H9 (cell line): ENCODE data around the gene ANKRD29. TPM values are rescaled to one million over a fixed set of nuclear protein-coding genes. Genes with fewer than 3 reads are reported as not detected.

Source experiments
- DNase-seq: peaks from one replicate; pipeline ENCODE4 v3.0.0-alpha.2; 2017
- H2AFZ ChIP-seq: one replicate; pipeline ENCODE4 v1.6.1; 2013; ENCODE audit warnings: mild to moderate bottlenecking, low read length, control low read depth, moderate library complexity
- H2AK5ac ChIP-seq: 2 replicates; pipeline ENCODE4 v1.6.1; 2013; ENCODE audit warnings: low read length, control low read depth, mixed read lengths; ENCODE audit not compliant: insufficient read length
- H2BK120ac ChIP-seq: one replicate; pipeline ENCODE4 v1.6.1; 2013; ENCODE audit warnings: low read depth, mild to moderate bottlenecking, low read length, control low read depth, inconsistent platforms; ENCODE audit not compliant: poor library complexity, severe bottlenecking
- H2BK12ac ChIP-seq: 2 replicates; pipeline ENCODE4 v1.6.1; 2013; ENCODE audit warnings: low read length, control low read depth, mixed read lengths, low read depth; ENCODE audit not compliant: insufficient read length
- H2BK15ac ChIP-seq: 2 replicates; pipeline ENCODE4 v1.6.1; 2013; ENCODE audit warnings: low read depth, low read length, control low read depth
- H2BK20ac ChIP-seq: one replicate; pipeline ENCODE4 v1.6.1; 2013; ENCODE audit warnings: low read depth, mild to moderate bottlenecking, low read length, control low read depth, inconsistent platforms; ENCODE audit not compliant: poor library complexity, severe bottlenecking
- H2BK5ac ChIP-seq: 2 replicates; pipeline ENCODE4 v1.6.1; 2013; ENCODE audit warnings: low read length, control low read depth, mixed read lengths; ENCODE audit not compliant: insufficient read length
- H3K14ac ChIP-seq: 2 replicates; pipeline ENCODE4 v1.6.1; 2013; ENCODE audit warnings: low read length, control low read depth; ENCODE audit not compliant: insufficient read depth
- H3K18ac ChIP-seq: 2 replicates; pipeline ENCODE4 v1.6.1; 2013; ENCODE audit warnings: low read depth, mild to moderate bottlenecking, mixed read lengths, low read length, control low read depth; ENCODE audit not compliant: insufficient read length
- H3K23ac ChIP-seq: 2 replicates; pipeline ENCODE4 v1.6.1; 2013; ENCODE audit warnings: low read length, control low read depth, mixed read lengths, low read depth; ENCODE audit not compliant: insufficient read length
- H3K23me2 ChIP-seq: 2 replicates; pipeline ENCODE4 v1.6.1; 2013; ENCODE audit warnings: low read depth, mild to moderate bottlenecking, mixed read lengths, low read length, control low read depth; ENCODE audit not compliant: insufficient read length, poor library complexity, severe bottlenecking
- H3K27ac ChIP-seq: 2 replicates; pipeline ENCODE4 v1.5.1; 2013; ENCODE audit warnings: low read length, control low read depth, mixed read lengths, low read depth; ENCODE audit not compliant: insufficient read length
- H3K27me3 ChIP-seq: 2 replicates; pipeline ENCODE4 v1.6.1; 2013; ENCODE audit warnings: low read length, control low read depth, inconsistent platforms; ENCODE audit not compliant: insufficient read depth
- H3K4ac ChIP-seq: 2 replicates; pipeline ENCODE4 v1.6.1; 2013; ENCODE audit warnings: low read depth, mild to moderate bottlenecking, control low read depth, inconsistent platforms, low read length, moderate library complexity
- H3K4me1 ChIP-seq: 2 replicates; pipeline ENCODE4 v1.6.1; 2013; ENCODE audit warnings: low read length, control low read depth, inconsistent platforms; ENCODE audit not compliant: insufficient read depth
- H3K4me2 ChIP-seq: 2 replicates; pipeline ENCODE4 v1.6.1; 2013; ENCODE audit warnings: low read length, control low read depth, mixed read lengths; ENCODE audit not compliant: insufficient read length, insufficient read depth
- H3K56ac ChIP-seq: 2 replicates; pipeline ENCODE4 v1.6.1; 2013; ENCODE audit warnings: low read depth, mild to moderate bottlenecking, mixed read lengths, low read length, control low read depth; ENCODE audit not compliant: insufficient read length
- H3K79me1 ChIP-seq: 2 replicates; pipeline ENCODE4 v1.6.1; 2013; ENCODE audit warnings: low read depth, mild to moderate bottlenecking, moderate library complexity, low read length, control low read depth, inconsistent platforms; ENCODE audit not compliant: insufficient read depth, poor library complexity, severe bottlenecking
- H3K79me2 ChIP-seq: 2 replicates; pipeline ENCODE4 v1.6.1; 2013; ENCODE audit warnings: low read length, control low read depth, inconsistent platforms; ENCODE audit not compliant: insufficient read depth
- H3K9ac ChIP-seq: 2 replicates; pipeline ENCODE4 v1.6.1; 2013; ENCODE audit warnings: low read length, control low read depth, mixed read lengths; ENCODE audit not compliant: insufficient read length; ENCODE audit errors: extremely low read depth
- H3K9me3 ChIP-seq: one replicate; pipeline ENCODE4 v1.6.1; 2013; ENCODE audit warnings: low read depth, low read length, inconsistent platforms; ENCODE audit not compliant: control insufficient read depth
- H3T11ph ChIP-seq: one replicate; pipeline ENCODE4 v1.6.1; 2013; ENCODE audit warnings: mild to moderate bottlenecking, low read length, control low read depth, inconsistent platforms
- H4K20me1 ChIP-seq: one replicate; pipeline ENCODE4 v1.6.1; 2013; ENCODE audit not compliant: control insufficient read depth, insufficient read length, insufficient read depth
- H4K5ac ChIP-seq: 2 replicates; pipeline ENCODE4 v1.6.1; 2013; ENCODE audit warnings: low read depth, mild to moderate bottlenecking, mixed read lengths, low read length, control low read depth; ENCODE audit not compliant: insufficient read length
- H4K8ac ChIP-seq: replicated peaks from 2 replicates; pipeline ENCODE4 v1.6.1; 2013; ENCODE audit warnings: low read length, control low read depth, mixed read lengths, low read depth; ENCODE audit not compliant: insufficient read length
- H4K91ac ChIP-seq: 2 replicates; pipeline ENCODE4 v1.6.1; 2013; ENCODE audit warnings: low read depth, mild to moderate bottlenecking, moderate library complexity, mixed read lengths, low read length, control low read depth; ENCODE audit not compliant: insufficient read length
- H3K27ac Mint-ChIP-seq, 3 experiments: 2 replicates in 2 of 3; 3 replicates in 1 of 3; pipeline ENCODE4 v1.8.0; 2020 to 2021; ENCODE audit warnings: mixed read lengths in 3 of 3, mild to moderate bottlenecking in 1 of 3, moderate library complexity in 1 of 3
- H3K27me3 Mint-ChIP-seq: 2 replicates; pipeline ENCODE4 v1.8.0; 2021; ENCODE audit warnings: low read depth, mild to moderate bottlenecking, moderate library complexity, mixed read lengths
- H3K36me3 Mint-ChIP-seq, 3 experiments: 2 replicates in 2 of 3; 3 replicates in 1 of 3; pipeline ENCODE4 v1.8.0; 2020 to 2021; ENCODE audit warnings: low read depth in 3 of 3, mixed read lengths in 3 of 3; ENCODE audit not compliant: insufficient read depth in 1 of 3
- H3K4me1 Mint-ChIP-seq, 2 experiments: 2 replicates each; pipeline ENCODE4 v1.8.0; 2020; ENCODE audit warnings: mixed read lengths in 2 of 2
- H3K4me3 Mint-ChIP-seq, 2 experiments: 2 replicates in 1 of 2; 3 replicates in 1 of 2; pipeline ENCODE4 v1.8.0; 2020 to 2021; ENCODE audit warnings: mild to moderate bottlenecking in 2 of 2, mixed read lengths in 2 of 2, moderate library complexity in 1 of 2
- H3K9me3 Mint-ChIP-seq, 2 experiments: 2 replicates in 1 of 2; 3 replicates in 1 of 2; pipeline ENCODE4 v1.8.0; 2020; ENCODE audit warnings: mild to moderate bottlenecking in 2 of 2, mixed read lengths in 2 of 2, moderate library complexity in 1 of 2
- WGBS: extraction: QIAGEN DNeasy Blood & Tissue Kit; methylation state at CpG from one replicate; pipeline ENCODE4 v1.1.7; 2013; ENCODE audit warnings: missing lambda C conversion rate, low lambda C conversion rate, mixed read lengths; ENCODE audit not compliant: insufficient read length; ENCODE audit errors: extremely low coverage; 5-methylcytosine and 5-hydroxymethylcytosine counted together
- total RNA-seq: library from RNA; stranded (reverse); gene quantifications from 2 replicates; pipeline ENCODE4 v1.2.1, GENCODE V29; 2021
- TF ChIP-seq, protein P1 (sequence below): fragments of 200-600 bp; sonication (generic); conservative IDR thresholded peaks from 3 replicates; pipeline ENCODE4 v1.8.0; 2021; ENCODE audit warnings: antibody characterized with exemption, mild to moderate bottlenecking

ANKRD29 gene
- total RNA-seq, 1 experiment from 2014 or later: 2.1 TPM

DNA sequence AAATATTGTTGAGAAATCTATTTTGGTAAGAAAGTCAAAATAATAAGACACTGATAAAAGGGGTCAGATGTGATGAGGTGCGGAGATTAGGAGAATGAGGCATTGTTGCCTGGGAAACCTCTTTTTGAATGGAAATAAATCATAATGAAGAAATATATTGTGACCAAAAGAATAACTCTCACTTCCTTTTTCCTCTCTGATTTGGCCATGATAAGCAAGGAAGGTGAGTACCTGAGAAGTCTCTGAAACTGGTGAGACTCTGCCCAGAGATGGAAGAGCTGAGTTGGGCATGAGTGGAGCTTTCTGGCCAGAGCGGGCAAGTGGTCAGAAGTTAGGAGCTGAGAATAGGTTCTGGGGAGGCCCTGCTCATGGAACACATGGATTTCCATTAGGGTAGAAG is 38.3 kb upstream of the ANKRD29 start:
- H3K23ac ChIP-seq: no peak overlapping the region
- TF ChIP-seq, protein P1, sequence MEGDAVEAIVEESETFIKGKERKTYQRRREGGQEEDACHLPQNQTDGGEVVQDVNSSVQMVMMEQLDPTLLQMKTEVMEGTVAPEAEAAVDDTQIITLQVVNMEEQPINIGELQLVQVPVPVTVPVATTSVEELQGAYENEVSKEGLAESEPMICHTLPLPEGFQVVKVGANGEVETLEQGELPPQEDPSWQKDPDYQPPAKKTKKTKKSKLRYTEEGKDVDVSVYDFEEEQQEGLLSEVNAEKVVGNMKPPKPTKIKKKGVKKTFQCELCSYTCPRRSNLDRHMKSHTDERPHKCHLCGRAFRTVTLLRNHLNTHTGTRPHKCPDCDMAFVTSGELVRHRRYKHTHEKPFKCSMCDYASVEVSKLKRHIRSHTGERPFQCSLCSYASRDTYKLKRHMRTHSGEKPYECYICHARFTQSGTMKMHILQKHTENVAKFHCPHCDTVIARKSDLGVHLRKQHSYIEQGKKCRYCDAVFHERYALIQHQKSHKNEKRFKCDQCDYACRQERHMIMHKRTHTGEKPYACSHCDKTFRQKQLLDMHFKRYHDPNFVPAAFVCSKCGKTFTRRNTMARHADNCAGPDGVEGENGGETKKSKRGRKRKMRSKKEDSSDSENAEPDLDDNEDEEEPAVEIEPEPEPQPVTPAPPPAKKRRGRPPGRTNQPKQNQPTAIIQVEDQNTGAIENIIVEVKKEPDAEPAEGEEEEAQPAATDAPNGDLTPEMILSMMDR: no peak
- H3K4me3 Mint-ChIP-seq: no peak overlapping the region
- no peak overlapping the region for H4K8ac ChIP-seq
- no peak overlapping the region for H2BK20ac ChIP-seq
- H3K14ac ChIP-seq: no peak overlapping the region
- H2AFZ ChIP-seq: no peak overlapping the region
- no peaks in the 10 kb centered on the region for H3K36me3 Mint-ChIP-seq
- H4K20me1 ChIP-seq: no peaks in the 10 kb centered on the region
- H3K23me2 ChIP-seq: no peaks in the 10 kb centered on the region
- no peaks in the 10 kb centered on the region for H3K79me2 ChIP-seq
- H4K91ac ChIP-seq: no peak overlapping the region
- H3K27ac Mint-ChIP-seq: no peak overlapping the region
- no peak overlapping the region for H3K4me2 ChIP-seq
- no peaks in the 10 kb centered on the region for H3K9me3 ChIP-seq
- H2BK120ac ChIP-seq: no peak overlapping the region
- H3K4me1 ChIP-seq: no peaks in the 10 kb centered on the region
- DNase-seq: no peak
- H3K56ac ChIP-seq: no peak overlapping the region
- H4K5ac ChIP-seq: no peak overlapping the region
- no peak overlapping the region for H3T11ph ChIP-seq
- H2AK5ac ChIP-seq: no peak overlapping the region
- WGBS: no CpG with 5 or more reads among the region's 2 CpGs
- H3K4ac ChIP-seq: no peak overlapping the region
- H2BK15ac ChIP-seq: no peak overlapping the region
- no peaks in the 10 kb centered on the region; a peak in 1 of 4 replicates for H3K4me1 Mint-ChIP-seq
- H3K27ac ChIP-seq: no peak overlapping the region
- H3K27me3 ChIP-seq: no peaks in the 10 kb centered on the region
- H3K9me3 Mint-ChIP-seq: no peaks in the 10 kb centered on the region
- no peak overlapping the region for H3K18ac ChIP-seq
- no peaks in the 10 kb centered on the region for H3K79me1 ChIP-seq
- peaks cover 10% of the 10 kb centered on the region for H3K27me3 Mint-ChIP-seq
- H2BK5ac ChIP-seq: no peak overlapping the region
- H3K9ac ChIP-seq: no peak overlapping the region
- H2BK12ac ChIP-seq: no peak overlapping the region
